HG02571 (cell line): ENCODE data around the gene GRK1.

Experiments
- ATAC-seq: cut with Tn5 transposase; IDR thresholded peaks from one replicate; pipeline ENCODE4 v1.9.1; 2021; ENCODE audit warnings: mild to moderate bottlenecking, moderate library complexity; ENCODE audit not compliant: unreplicated experiment

The GRK1 gene

GRCh38 chr13:113649212-113649611 is 17.8 kb upstream of the GRK1 start:
- ATAC-seq, result no peak

GRCh38 chr13:113650275-113650674 is 16.7 kb upstream of the GRK1 start:
- no peak for ATAC-seq

GRCh38 chr13:113650731-113651148 is 16.3 kb upstream of the GRK1 start:
- no peak for ATAC-seq

DNA sequence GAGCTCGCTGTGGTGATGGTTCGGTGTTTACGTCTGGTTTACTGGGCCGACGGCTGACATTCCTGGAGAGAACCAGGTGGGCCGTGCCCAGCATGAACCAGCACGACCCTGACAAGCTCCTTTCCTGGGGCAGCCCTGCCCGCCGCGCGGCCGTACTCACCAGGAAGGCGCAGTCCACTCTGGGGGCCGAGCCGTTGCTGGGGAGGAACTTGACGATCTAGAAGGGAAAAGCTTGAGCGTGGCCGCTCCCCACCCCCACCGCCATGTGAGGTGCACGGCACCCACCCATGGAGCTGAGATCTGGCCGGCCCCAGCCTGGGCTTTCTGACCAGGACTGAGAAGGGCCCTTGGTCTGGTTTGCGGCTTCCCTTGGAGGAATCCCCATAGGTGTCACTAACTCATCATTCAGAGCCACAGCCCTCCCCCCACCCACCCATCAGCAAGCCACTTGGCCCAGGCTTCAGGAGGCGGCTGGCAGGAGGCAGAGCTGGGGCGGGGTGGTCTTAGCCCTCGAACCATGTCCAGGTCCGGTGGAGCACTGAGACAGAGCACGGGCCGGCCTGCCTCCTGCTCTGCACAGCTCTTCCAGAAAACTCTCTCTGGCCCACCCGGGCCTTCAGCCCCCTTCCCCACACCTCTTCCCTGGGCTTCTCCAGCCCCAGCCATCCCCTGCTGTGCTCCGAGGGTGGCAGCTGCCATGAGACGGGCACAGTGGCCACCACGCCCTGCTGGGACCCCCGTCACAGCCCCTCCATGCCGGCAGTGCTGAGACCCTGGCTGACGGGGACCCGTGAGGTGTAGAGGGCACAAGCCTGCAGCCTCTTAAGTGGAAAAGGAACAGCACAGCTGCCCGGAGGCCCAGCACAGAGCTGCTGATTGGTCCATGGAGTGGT is 15.3 kb upstream of the GRK1 start:
- ATAC-seq, result no peak

DNA sequence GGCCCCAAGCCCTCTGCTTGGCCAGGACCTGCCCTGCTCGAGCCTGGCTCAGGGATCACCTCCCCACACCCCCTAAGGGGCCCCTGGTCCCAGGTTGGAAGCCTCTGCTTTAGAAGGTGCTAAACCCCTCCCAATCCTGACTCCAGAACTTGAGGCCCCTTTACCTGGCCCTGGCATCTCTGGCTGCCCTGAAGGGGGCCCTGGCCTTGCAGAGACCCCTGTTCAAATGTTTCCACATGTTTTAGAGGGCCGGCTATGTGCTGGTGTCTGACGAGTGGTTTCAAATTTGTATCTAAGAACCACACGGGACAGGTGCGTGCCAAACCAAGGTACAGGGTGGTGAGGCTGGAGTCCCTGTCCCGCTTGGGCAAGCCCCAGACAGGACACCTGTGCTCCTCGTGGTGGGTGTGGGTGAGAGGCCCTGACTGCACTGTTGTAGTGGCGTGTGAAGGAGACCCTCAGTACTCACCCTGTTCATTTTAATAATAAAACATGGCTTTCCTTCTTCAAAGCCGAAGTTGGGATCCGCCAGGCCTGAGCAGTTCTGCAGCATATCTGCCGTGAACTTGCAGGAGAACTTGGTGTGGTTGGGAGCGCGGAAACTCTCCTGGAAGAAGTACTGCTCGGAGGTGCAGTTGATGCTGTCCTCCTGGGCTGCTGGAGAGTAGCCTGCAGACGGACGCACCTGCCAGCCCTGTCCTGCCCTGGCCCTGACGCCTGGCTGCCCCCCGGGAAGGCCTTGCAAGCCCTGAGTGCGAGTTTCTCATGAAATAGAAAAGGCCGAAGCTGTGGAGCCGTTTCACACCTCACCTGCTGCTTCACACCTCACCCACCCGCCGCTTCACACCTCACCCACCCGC is 14.4 kb upstream of the GRK1 start:
- ATAC-seq, result no peak

DNA sequence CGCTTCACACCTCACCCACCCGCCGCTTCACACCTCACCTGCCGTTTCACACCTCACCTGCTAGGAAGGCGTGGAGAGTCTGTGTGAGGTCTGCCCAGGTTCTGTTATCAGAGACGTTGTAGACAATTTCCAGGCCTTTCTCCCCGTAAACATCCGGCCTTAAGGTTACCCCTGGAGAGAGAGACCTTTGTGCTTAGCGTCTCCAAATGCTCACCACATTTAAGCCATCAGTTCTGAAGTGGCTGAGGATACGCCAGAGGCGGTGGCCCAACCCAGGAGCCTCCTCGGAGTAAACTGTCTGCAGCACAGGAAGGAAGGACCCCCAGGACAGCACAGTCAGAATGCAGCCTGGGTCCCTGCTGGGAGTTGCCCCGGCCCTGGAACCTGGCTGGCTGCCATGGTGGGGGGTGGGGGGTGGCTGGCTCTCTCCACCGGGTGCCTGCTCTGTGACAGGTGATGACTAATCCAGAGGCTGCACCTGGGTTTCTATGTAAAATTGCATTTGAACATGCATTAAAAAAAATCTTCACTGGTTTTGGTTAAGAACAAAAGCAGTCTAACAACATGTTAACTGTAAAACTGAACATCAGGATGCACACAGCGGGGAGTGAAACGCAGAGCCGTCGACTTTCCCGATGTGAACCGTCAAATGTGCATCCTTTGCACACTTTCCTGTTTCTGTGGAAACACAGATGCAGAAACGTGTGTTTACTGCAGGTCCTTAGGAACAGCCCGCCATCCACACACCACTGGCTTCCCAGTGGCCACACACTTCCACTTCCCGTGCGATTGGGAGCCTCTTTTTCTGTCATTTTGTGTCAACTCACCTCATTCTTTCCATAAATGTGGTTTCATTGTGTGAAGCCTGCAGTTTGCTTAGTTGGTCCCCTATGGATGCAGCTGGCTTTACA is 13.5 kb upstream of the GRK1 start:
- ATAC-seq, result no peak

DNA sequence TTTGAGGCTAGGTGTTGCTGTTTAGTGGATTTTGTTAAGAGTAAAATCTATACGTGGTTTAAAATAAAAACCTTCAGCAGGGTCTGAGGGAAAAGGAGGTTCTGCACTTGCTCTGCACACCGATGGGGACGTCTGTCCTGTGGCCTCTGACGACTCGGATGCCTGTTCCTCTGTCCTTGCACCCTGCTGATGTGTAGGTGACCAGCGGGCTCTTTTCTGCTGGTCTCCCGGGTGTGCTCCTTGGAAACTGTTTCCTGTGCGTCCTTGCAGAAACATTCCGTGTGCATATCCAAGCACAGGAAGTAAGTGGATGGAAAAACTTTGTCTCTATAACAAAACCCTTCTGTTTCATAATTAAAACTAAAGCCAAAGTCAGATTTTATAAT is 12.9 kb upstream of the GRK1 start:
- ATAC-seq, result no peak

- no peak for ATAC-seq
Observed at GRCh38 chr13:113654591-113655345, 12.3 kb upstream of the GRK1 start.

DNA sequence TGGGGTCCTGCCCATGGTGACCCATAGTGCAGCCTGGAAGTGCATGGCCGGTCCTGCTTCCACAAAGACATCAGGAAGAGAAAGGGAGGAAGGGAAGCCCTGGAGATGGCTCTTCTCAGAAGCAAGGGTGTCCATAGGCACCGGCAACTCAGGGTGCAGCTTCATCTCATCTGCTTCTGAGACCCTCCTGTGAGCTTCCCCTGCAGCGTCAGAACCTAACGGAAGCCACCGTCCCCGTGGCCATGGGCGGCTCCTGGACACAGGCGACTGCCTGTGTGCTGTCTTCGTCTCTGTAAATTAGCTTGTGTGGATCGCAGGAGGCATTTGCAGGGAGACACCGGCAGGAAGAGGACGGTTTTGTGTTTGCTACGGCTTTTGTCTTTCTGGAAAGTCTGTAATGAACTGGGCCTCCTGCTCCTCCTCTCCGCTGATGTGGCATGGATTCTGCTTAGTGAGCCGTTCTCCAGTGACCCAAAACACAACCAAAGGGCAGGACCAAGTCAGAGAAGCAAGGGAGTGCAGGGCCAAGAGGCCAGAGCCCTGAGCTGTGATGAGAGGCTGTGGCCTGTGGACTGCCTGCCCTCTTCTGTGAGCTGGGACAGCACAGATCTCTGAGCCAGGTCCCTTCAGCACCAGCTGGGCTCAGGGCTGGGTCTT is 11.5 kb upstream of the GRK1 start:
- no peak for ATAC-seq

GRCh38 chr13:113656003-113656588 is 10.9 kb upstream of the GRK1 start:
- no peak for ATAC-seq

GRCh38 chr13:113656831-113657671 is 10.0 kb upstream of the GRK1 start:
- no peak for ATAC-seq

DNA sequence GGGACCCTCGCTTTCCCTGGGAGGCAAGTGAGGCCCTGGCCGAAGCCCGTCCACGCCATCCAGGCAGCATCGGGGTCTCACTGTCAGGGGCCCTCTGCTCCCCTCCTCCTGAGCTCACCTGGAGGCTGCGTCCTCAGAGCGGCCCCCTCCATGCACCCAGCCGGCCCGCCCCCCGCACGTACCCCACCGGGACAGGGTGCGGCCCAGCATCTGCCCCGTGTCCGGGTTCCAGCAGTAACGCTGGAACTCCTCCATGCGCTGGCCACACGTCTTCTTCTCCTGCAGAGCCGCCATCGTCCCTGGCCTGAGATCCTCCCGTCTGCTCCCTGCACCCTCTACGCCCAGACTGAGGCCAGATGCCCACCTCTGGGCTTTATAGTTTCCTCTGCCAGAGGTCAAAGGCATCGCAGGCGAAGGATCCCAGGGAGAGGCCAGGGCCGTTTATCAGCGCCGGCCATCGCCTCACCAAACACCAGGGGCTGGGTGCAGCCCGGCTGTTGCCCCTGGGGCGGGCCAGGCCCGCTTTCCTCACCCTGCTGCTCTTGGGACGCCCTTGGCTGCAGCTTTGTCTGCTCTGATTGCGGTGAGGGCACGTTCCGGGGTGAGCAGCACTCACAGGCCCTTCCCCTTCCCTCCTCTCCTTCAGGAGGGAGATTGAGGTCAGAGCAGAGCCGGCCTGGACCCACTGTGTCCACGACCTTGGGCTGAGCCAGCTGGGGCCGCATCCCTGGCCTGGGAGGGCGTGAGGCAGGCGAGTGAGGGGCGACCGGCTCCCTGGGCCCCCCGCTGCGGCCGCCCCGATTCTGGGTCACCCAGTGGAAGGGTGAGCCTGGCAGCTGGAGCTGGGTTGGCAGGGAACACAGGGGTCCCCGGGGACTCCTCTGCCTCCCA is 8.9 kb upstream of the GRK1 start, which contains the start of gene ATP4B:
TSS of gene ATP4B (minus strand) at position 348 of the 891 bp plus-strand sequence. CDS start at position 294, 54 bp downstream.
- no peak for ATAC-seq

DNA sequence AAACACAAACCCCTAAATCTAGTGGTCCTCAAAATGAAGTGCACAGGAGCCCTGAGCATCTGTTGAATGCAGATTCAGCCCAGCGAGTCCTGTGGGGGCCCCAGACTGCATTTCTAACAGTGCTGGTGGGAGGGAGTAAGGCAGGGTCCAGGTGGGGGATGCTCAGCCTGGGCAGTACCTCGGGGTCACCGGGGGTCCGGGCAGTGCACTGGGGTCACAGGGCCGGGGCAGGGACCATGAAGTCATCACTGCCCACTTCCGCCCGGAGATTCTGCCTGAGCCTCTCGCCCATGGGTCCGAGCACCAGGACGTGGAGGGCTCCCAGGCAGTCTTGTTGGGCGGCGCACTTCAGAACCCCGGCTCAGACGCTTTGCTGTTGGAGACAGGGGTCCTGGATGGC is 8.2 kb upstream of the GRK1 start:
- no peak for ATAC-seq

DNA sequence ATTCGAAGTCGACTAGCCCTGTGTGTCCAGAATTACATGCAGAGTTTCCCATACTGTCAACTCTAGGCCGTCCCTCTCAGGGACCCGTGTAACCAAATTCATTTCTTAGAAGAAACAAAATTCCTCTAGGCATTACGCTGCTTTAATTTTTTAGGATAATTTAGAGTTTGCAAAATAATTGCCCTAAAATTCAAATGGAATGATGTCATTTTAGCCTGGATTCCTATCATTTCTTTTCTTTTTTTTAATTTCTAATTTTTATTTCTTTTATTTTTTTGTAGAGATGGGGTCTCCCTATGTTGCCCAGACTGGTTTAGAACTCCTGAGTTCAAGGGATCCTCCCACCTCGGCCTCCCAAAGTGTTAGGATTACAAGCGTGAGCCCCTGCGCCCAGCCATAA is 7.7 kb upstream of the GRK1 start:
- ATAC-seq, result no peak

- ATAC-seq, result no peak
Observed at GRCh38 chr13:113660066-113660465, 7.0 kb upstream of the GRK1 start.

- no peak for ATAC-seq
Observed at GRCh38 chr13:113661509-113661908, 5.5 kb upstream of the GRK1 start.

DNA sequence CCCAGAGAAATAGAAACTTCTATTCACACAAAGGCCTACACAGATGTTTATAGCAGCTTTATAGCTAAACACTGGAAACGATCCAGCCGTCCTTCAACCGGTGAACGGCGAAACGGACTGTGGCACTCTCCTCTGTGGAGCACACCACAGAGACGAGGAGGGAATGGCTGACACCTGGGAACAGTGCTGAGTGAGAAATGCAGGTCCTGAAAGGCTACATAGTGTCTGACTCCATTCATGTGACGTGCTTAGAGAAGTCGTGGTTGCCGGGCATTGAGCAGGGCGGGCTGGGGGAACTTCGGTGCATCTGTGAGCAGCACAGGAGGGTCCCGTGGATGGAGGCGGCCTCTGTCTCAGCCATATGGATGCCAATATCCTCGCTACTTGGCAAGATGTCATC is 3.1 kb upstream of the GRK1 start:
- no peak for ATAC-seq
